SU-DHL-6 (cell line): ENCODE data around the gene RAPGEF5.

ENCODE experiments used
- H2AFZ ChIP-seq: fragments of 200-600 bp; sonication (generic); 2 replicates; pipeline ENCODE4 v1.6.1; 2014; ENCODE audit warnings: low read depth, mild to moderate bottlenecking, moderate library complexity, mixed read lengths, antibody characterized with exemption, low read length; ENCODE audit not compliant: severe bottlenecking
- H3F3A ChIP-seq: fragments of 200-600 bp; shearing (Covaris generic); 2 replicates; pipeline ENCODE4 v1.6.0; 2016; ENCODE audit warnings: antibody characterized with exemption, mild to moderate bottlenecking; ENCODE audit not compliant: insufficient read depth
- H3K27ac ChIP-seq: fragments of 200-600 bp; sonication (generic); 2 replicates; pipeline ENCODE4 v1.5.1; 2016; ENCODE audit warnings: low read depth, mild to moderate bottlenecking, low read length, moderate library complexity, mixed read lengths
- H3K27me3 ChIP-seq: fragments of 200-600 bp; sonication (generic), shearing (Covaris generic); 2 replicates; pipeline ENCODE4 v1.6.0; 2014; ENCODE audit warnings: mild to moderate bottlenecking, low read length
- H3K36me3 ChIP-seq: fragments of 200-600 bp; sonication (generic); 2 replicates; pipeline ENCODE4 v1.6.1; 2014; ENCODE audit warnings: mild to moderate bottlenecking, low read length, mixed read lengths
- H3K4me2 ChIP-seq: fragments of 300-600, 200-600 bp; shearing (Covaris generic), sonication (generic); 2 replicates; pipeline ENCODE4 v1.6.0; 2014; ENCODE audit warnings: low read length, low read depth, mild to moderate bottlenecking; ENCODE audit not compliant: poor library complexity, severe bottlenecking
- H3K4me3 ChIP-seq: fragments of 200-600 bp; sonication (generic); 2 replicates; pipeline ENCODE4 v1.5.1; 2014; ENCODE audit warnings: antibody characterized with exemption, low read length, mild to moderate bottlenecking, mixed read lengths; ENCODE audit not compliant: insufficient read depth, poor library complexity, severe bottlenecking
- H3K79me2 ChIP-seq: fragments of 200-600 bp; sonication (generic); 2 replicates; pipeline ENCODE4 v1.6.1; 2014; ENCODE audit warnings: mild to moderate bottlenecking, low read length, moderate library complexity; ENCODE audit not compliant: insufficient read depth
- H3K9ac ChIP-seq: fragments of 200-600 bp; sonication (generic); 2 replicates; pipeline ENCODE4 v1.7.0; 2014; ENCODE audit warnings: mild to moderate bottlenecking, low read length
- H3K9me2 ChIP-seq: fragments of 200-600 bp; sonication (generic); replicated peaks from 2 replicates; pipeline ENCODE4 v1.6.1; 2014; ENCODE audit warnings: low read length; ENCODE audit not compliant: insufficient read depth
- H3K9me3 ChIP-seq: fragments of 200-600 bp; sonication (generic); 2 replicates; pipeline ENCODE4 v1.6.1; 2014; ENCODE audit warnings: low read length, mixed read lengths; ENCODE audit not compliant: insufficient read depth
- H4K20me1 ChIP-seq: fragments of 200-600 bp; sonication (generic); 2 replicates; pipeline ENCODE4 v1.6.1; 2014; ENCODE audit warnings: low read depth, mild to moderate bottlenecking, antibody characterized with exemption, low read length, moderate library complexity, mixed read lengths
- CTCF ChIP-seq: fragments of 200-600 bp; sonication (generic); IDR thresholded peaks from one replicate; pipeline ENCODE4 v1.5.1; 2017; ENCODE audit warnings: antibody characterized with exemption, mild to moderate bottlenecking, low read length, moderate library complexity; ENCODE audit not compliant: insufficient read depth, poor library complexity, severe bottlenecking
- EZH2phosphoT487 ChIP-seq: fragments of 200-600 bp; sonication (generic), shearing (Covaris generic); conservative IDR thresholded peaks from 2 replicates; pipeline ENCODE4 v1.6.1; 2018; ENCODE audit warnings: mild to moderate bottlenecking, antibody characterized with exemption, low read length, moderate library complexity, mixed read lengths

Gene RAPGEF5

GRCh38 chr7:22361320-22361719 is 4.4 kb upstream of the RAPGEF5 start:
- Histone ChIP-seq H4K20me1 (no peaks in the 10 kb centered on the region), H3K79me2 (no peaks in the 10 kb centered on the region), H3K9me3 (no peaks in the 10 kb centered on the region), H2AFZ (no peak overlapping the region), H3K9me2 (no peaks in the 10 kb centered on the region), H3K27ac (no peak overlapping the region), H3K9ac (no peak overlapping the region), H3K36me3 (no peaks in the 10 kb centered on the region), H3F3A (no peaks in the 10 kb centered on the region), H3K27me3 (no peaks in the 10 kb centered on the region), H3K4me2 (no peak overlapping the region), H3K4me3 (no peak overlapping the region)
- TF ChIP-seq EZH2phosphoT487 (no peak), CTCF (no peak)

- H3K27ac ChIP-seq = no peak overlapping the region
- no peak for TF ChIP-seq CTCF
- TF ChIP-seq EZH2phosphoT487 = no peak
Measured at GRCh38 chr7:22358820-22359697, 2.1 kb upstream of the RAPGEF5 start.

GRCh38 chr7:22357311-22358175 is 589 bp upstream of the RAPGEF5 start:
- H3K4me3 ChIP-seq = no peak overlapping the region
- no peaks in the 10 kb centered on the region for H3K79me2 ChIP-seq
- no peaks in the 10 kb centered on the region for H3K36me3 ChIP-seq
- H2AFZ ChIP-seq = no peak overlapping the region
- H3K27ac ChIP-seq = no peak overlapping the region
- no peaks in the 10 kb centered on the region for H3K9me2 ChIP-seq
- peak overlapping the region; percentile 21 for H3K4me2 ChIP-seq
- no peaks in the 10 kb centered on the region for H3F3A ChIP-seq
- TF ChIP-seq EZH2phosphoT487 = no peak
- TF ChIP-seq CTCF = no peak
- no peaks in the 10 kb centered on the region for H3K9me3 ChIP-seq
- no peaks in the 10 kb centered on the region for H3K27me3 ChIP-seq
- H3K9ac ChIP-seq = no peak overlapping the region
- H4K20me1 ChIP-seq = no peaks in the 10 kb centered on the region

More at GRCh38 chr7:22358820-22359697, 2.1 kb upstream of the RAPGEF5 start:
- H3K4me3 ChIP-seq = no peak overlapping the region
- no peaks in the 10 kb centered on the region for H3K9me2 ChIP-seq
- H3K79me2 ChIP-seq = no peaks in the 10 kb centered on the region
- H3K36me3 ChIP-seq = no peaks in the 10 kb centered on the region
- H4K20me1 ChIP-seq = no peaks in the 10 kb centered on the region
- no peak overlapping the region for H2AFZ ChIP-seq
- no peaks in the 10 kb centered on the region for H3F3A ChIP-seq
- H3K27me3 ChIP-seq = no peaks in the 10 kb centered on the region
- H3K9ac ChIP-seq = no peak overlapping the region
- no peak overlapping the region for H3K4me2 ChIP-seq
- no peaks in the 10 kb centered on the region for H3K9me3 ChIP-seq
